Astrocyte (in vitro differentiated cells and primary cell): ENCODE measurements around the gene ITGB1BP1. TPM values are rescaled to one million over a fixed set of nuclear protein-coding genes. Genes with fewer than 3 reads are reported as not detected.
A peak's percentile ranks its signal among the peaks of the same experiment; 100 is the strongest.

Experiments used
- DNase-seq: peaks from one replicate; pipeline ENCODE4 v3.0.0-alpha.2; 2010; ENCODE audit warnings: low read depth
- FAIRE-seq: peaks from 2 replicates; lab custom pipeline; 2011; peaks lifted over from hg19 to GRCh38; lab: Jason Lieb, UNC
- H2AFZ ChIP-seq: 2 replicates; pipeline ENCODE4 v1.6.0; 2012; ENCODE audit warnings: low read depth, low read length, inconsistent platforms
- H3K27ac ChIP-seq: 2 replicates; pipeline ENCODE4 v1.5.1; 2011; ENCODE audit warnings: low read depth, low read length, inconsistent platforms
- H3K27me3 ChIP-seq: 2 replicates; pipeline ENCODE4 v1.6.0; 2011; ENCODE audit warnings: low read length, inconsistent platforms; ENCODE audit not compliant: insufficient read depth
- H3K36me3 ChIP-seq: 2 replicates; pipeline ENCODE4 v1.5.1; 2011; ENCODE audit warnings: low read length, inconsistent platforms; ENCODE audit not compliant: insufficient read depth
- H3K4me1 ChIP-seq: 2 replicates; pipeline ENCODE4 v1.5.1; 2011; ENCODE audit warnings: low read length, inconsistent platforms; ENCODE audit not compliant: insufficient read depth
- H3K4me2 ChIP-seq: 2 replicates; pipeline ENCODE4 v1.6.0; 2012; ENCODE audit warnings: low read length, inconsistent platforms
- H3K4me3 ChIP-seq: 2 replicates; pipeline ENCODE4 v1.5.1; 2011; ENCODE audit warnings: low read depth, mild to moderate bottlenecking, low read length, inconsistent platforms; ENCODE audit not compliant: insufficient read depth
- H3K79me2 ChIP-seq: 2 replicates; pipeline ENCODE4 v1.6.0; 2012; ENCODE audit warnings: mild to moderate bottlenecking, low read length, inconsistent platforms; ENCODE audit not compliant: insufficient read depth
- H3K9ac ChIP-seq: 2 replicates; pipeline ENCODE4 v1.6.0; 2012; ENCODE audit warnings: mild to moderate bottlenecking, low read length, inconsistent platforms
- H3K9me3 ChIP-seq: 2 replicates; pipeline ENCODE4 v1.5.1; 2012; ENCODE audit warnings: low read depth, mild to moderate bottlenecking, low read length, inconsistent platforms; ENCODE audit not compliant: insufficient read depth
- H4K20me1 ChIP-seq: 2 replicates; pipeline ENCODE4 v1.6.0; 2012; ENCODE audit warnings: low read length, inconsistent platforms; ENCODE audit not compliant: insufficient read depth
- H3K27ac Mint-ChIP-seq: one replicate; pipeline ENCODE4 v1.8.0; 2021; ENCODE audit warnings: mild to moderate bottlenecking, mixed read lengths; ENCODE audit not compliant: unreplicated experiment
- H3K27me3 Mint-ChIP-seq: one replicate; pipeline ENCODE4 v1.8.0; 2021; ENCODE audit warnings: low read depth, mixed read lengths; ENCODE audit not compliant: unreplicated experiment
- H3K36me3 Mint-ChIP-seq: one replicate; pipeline ENCODE4 v1.8.0; 2021; ENCODE audit warnings: low read depth, mixed read lengths; ENCODE audit not compliant: unreplicated experiment
- H3K4me1 Mint-ChIP-seq: one replicate; pipeline ENCODE4 v1.8.0; 2021; ENCODE audit warnings: low read depth, mixed read lengths; ENCODE audit not compliant: unreplicated experiment
- H3K4me3 Mint-ChIP-seq: one replicate; pipeline ENCODE4 v1.8.0; 2021; ENCODE audit warnings: mild to moderate bottlenecking, moderate library complexity, mixed read lengths; ENCODE audit not compliant: unreplicated experiment
- H3K9me3 Mint-ChIP-seq: one replicate; pipeline ENCODE4 v1.8.0; 2021; ENCODE audit warnings: mild to moderate bottlenecking, mixed read lengths; ENCODE audit not compliant: unreplicated experiment
- CTCF ChIP-seq: IDR thresholded peaks from 2 replicates; pipeline ENCODE4 v1.5.1; 2011; ENCODE audit warnings: low read depth, mild to moderate bottlenecking, inconsistent platforms, low read length, moderate library complexity; ENCODE audit not compliant: insufficient read depth
- EZH2 ChIP-seq: IDR thresholded peaks from 2 replicates; pipeline ENCODE4 v1.6.1; 2012; ENCODE audit warnings: mild to moderate bottlenecking, low read length, inconsistent platforms; ENCODE audit not compliant: insufficient read depth
- total RNA-seq: library from RNA; stranded (reverse); gene quantifications from 2 replicates; pipeline ENCODE4 v1.2.1, GENCODE V29; 2021

The ITGB1BP1 gene
- total RNA-seq, 1 donor from 2014 or later = 126 TPM

GRCh38 chr2:9410108-9410507 is 13.2 kb downstream of the ITGB1BP1 start:
- Histone ChIP-seq H3K36me3 (peaks cover 21% of the 10 kb centered on the region), H3K27ac (no peak overlapping the region), H3K27me3 (no peaks in the 10 kb centered on the region), H2AFZ (no peak overlapping the region), H3K79me2 (peaks cover 22% of the 10 kb centered on the region), H4K20me1 (peaks cover 5% of the 10 kb centered on the region), H3K4me3 (no peak overlapping the region), H3K9me3 (no peaks in the 10 kb centered on the region), H3K4me1 (no peaks in the 10 kb centered on the region), H3K4me2 (no peak overlapping the region), H3K9ac (no peak overlapping the region)
- DNase-seq (no peak), FAIRE-seq (no peak)
- Mint-ChIP-seq H3K9me3 (no peaks in the 10 kb centered on the region), H3K27ac (no peak overlapping the region), H3K4me3 (no peak overlapping the region), H3K27me3 (no peaks in the 10 kb centered on the region), H3K36me3 (peaks cover 18% of the 10 kb centered on the region), H3K4me1 (no peaks in the 10 kb centered on the region)
- TF ChIP-seq CTCF (no peak), EZH2 (no peak)

DNA sequence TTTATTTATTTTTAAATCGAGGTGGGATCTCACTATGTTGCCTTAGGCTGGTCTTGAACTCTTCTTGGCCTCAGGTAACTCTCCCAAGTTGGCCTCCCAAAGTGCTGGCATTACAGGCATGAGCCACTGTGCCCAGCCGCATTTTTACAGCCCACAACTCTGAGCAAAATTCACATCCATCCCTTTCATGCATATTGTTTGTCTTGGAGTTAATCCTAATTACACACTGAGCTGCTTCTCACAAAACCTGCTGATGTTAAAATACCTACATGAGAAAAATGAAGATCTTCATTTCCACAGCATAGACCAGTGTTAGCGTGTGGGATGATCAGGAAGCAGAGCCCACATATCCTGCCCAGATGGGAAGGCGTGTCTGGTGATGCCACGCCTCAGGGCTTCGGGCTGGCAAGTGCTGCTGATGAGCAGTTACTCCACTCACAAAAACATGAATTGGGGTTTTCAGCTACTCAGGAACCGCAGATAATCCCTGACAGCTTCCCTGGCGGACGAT is 14.6 kb downstream of the ITGB1BP1 start:
- peaks cover 18% of the 10 kb centered on the region for H3K36me3 Mint-ChIP-seq
- TF ChIP-seq EZH2 = no peak
- TF ChIP-seq CTCF = no peak
- Histone ChIP-seq H3K9ac (no peak overlapping the region), H3K79me2 (peaks cover 11% of the 10 kb centered on the region), H3K4me3 (no peak overlapping the region), H3K9me3 (no peaks in the 10 kb centered on the region), H3K36me3 (peaks cover 21% of the 10 kb centered on the region), H3K4me1 (no peaks in the 10 kb centered on the region), H2AFZ (no peak overlapping the region), H4K20me1 (peaks cover 5% of the 10 kb centered on the region), H3K27ac (no peak overlapping the region), H3K27me3 (no peaks in the 10 kb centered on the region), H3K4me2 (no peak overlapping the region)
- H3K27me3 Mint-ChIP-seq = no peaks in the 10 kb centered on the region
- H3K4me1 Mint-ChIP-seq = no peaks in the 10 kb centered on the region
- H3K27ac Mint-ChIP-seq = no peak overlapping the region
- H3K9me3 Mint-ChIP-seq = no peaks in the 10 kb centered on the region
- FAIRE-seq (no peak), DNase-seq (peak; percentile 57)
- H3K4me3 Mint-ChIP-seq = no peak overlapping the region

DNA sequence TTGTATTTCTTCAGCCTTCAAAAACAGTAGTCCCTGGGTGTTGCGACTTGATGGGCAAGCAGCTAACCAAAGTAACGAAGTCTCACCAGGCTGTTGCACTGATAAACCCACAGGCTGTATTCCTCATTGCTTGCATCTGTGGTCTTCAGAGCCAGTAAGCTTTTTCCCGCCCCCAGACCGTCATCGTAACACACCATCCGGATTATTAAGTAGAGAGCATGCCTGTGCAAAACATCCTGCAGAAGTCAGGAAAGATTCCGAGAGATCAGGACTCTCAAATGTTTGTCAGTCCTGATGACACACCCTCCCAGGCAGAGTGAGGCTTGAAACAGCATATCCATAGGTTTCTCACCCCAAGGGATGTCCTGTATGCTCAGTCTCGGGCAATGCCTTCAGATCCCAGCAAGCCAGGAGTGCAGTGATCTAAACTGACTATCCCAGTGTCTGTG is 15.9 kb downstream of the ITGB1BP1 start:
- Histone ChIP-seq H3K79me2 (peaks cover 7% of the 10 kb centered on the region), H4K20me1 (peaks cover 5% of the 10 kb centered on the region), H3K36me3 (peaks cover 29% of the 10 kb centered on the region), H3K4me1 (no peaks in the 10 kb centered on the region), H2AFZ (no peak overlapping the region), H3K27ac (no peak overlapping the region), H3K4me2 (no peak overlapping the region), H3K9ac (no peak overlapping the region), H3K9me3 (no peaks in the 10 kb centered on the region), H3K27me3 (no peaks in the 10 kb centered on the region), H3K4me3 (no peak overlapping the region)
- Mint-ChIP-seq H3K27me3 (no peaks in the 10 kb centered on the region), H3K36me3 (peaks cover 18% of the 10 kb centered on the region), H3K4me3 (no peak overlapping the region), H3K4me1 (no peaks in the 10 kb centered on the region), H3K9me3 (no peaks in the 10 kb centered on the region), H3K27ac (no peak overlapping the region)
- DNase-seq (no peak), FAIRE-seq (no peak)
- TF ChIP-seq EZH2 = no peak
- no peak for TF ChIP-seq CTCF
